GM18526 (cell line): Measurements from ENCODE around the gene FER.

Source experiments
- POLR2A ChIP-seq: IDR thresholded peaks from 3 replicates; pipeline ENCODE4 v1.6.1; 2011; ENCODE audit not compliant: insufficient read length; ENCODE audit errors: extremely low read depth

The FER gene

DNA sequence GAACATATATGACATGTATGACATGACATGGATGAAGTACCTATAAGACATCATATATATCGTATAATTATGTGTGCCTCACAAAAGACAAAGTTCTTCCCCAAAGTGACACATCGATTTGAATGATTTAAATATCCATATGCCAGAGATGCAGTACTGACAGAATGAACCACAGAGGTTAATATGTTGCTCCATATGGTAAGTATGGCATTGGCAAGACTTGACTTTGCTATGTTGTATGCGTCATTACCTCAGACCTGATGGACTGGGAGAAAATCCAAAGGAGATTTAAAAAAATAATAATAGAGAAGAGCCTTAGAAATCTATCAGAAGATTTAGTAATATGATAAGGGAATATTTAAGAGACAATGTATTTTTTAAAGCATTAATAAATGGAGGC is 398.9 kb downstream of the FER start:
- TF ChIP-seq POLR2A = no peak

DNA sequence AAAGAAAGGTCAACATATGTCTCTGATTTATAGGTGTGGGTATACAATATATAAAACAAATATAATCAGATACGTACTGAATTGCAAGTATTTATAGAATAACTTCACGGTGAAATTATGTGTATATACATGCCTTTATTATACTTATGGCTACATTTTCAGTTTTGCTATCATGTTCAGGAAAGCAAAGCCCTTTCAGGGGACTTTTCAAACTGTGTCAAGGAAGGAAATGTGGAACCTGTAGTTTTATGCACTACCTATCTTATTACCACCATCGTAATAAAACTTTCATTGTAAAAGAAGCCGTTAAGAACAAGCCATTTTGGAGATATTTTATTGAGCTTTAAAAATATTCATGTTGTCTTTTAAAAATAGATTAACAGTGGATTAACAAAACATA is 404.9 kb downstream of the FER start:
- TF ChIP-seq POLR2A = no peak

- no peak for TF ChIP-seq POLR2A
Observed at GRCh38 chr5:109155625-109156024, 407.9 kb downstream of the FER start.

GRCh38 chr5:109156885-109157284 is 409.2 kb downstream of the FER start:
- TF ChIP-seq POLR2A = no peak

DNA sequence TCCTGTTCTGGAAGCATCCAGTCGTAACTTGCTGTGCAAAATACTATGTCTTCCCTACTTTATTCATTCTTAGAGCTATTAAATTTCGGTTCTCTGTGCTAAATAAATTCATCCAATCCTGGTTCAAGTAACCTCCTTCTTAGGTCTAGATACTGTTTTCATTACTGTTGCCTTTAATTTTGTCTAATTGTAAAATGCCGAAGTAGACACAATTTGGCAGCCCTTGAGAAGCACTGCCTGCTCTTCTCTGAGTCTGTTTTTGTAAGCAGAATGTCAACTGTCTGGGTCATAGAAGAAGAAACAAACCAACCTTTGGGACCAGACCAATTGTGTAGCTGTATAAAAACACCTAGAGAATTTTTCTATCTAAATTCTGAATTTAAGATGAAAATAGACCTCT is 412.8 kb downstream of the FER start:
- no peak for TF ChIP-seq POLR2A

- TF ChIP-seq POLR2A = no peak
Observed at GRCh38 chr5:109161914-109162683, 414.4 kb downstream of the FER start.

DNA sequence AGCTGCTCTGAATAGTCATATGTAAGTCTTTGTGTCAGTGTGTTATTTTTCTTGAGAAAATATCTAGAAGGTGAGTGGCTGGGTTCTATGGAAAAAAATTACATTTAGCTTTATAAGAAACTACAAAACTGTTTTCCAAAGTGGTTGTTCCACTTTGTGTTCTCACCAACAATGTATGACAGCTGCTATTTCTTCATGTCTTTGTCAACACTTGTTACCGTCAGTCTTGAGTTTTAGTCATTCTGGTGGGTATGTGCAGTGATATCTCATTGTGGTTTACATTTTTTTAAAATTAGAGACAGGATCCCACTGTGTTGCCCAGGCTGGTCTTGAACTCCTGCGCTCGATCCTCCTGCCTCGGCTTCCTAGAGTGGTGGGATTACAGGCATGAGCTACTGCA is 415.6 kb downstream of the FER start:
- TF ChIP-seq POLR2A = no peak

DNA sequence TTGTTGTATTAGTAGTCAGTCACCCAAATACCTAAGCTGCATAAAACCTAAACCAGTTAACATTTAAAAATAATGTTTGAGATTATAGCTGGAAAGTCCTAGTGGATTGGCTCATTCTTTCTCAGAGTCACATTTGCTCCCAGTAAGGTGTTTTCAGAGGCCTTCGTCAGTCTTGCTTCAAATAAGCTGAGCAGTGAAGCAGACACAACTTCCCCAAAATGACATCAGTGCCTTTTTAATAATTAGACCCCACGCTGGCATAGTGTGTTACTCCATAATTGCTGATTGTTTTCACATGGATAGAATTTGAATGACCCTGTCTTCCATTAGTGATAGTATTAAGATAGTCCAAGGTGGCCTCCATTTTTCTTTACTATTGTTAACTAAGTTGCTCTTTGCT is 416.3 kb downstream of the FER start:
- TF ChIP-seq POLR2A = no peak

DNA sequence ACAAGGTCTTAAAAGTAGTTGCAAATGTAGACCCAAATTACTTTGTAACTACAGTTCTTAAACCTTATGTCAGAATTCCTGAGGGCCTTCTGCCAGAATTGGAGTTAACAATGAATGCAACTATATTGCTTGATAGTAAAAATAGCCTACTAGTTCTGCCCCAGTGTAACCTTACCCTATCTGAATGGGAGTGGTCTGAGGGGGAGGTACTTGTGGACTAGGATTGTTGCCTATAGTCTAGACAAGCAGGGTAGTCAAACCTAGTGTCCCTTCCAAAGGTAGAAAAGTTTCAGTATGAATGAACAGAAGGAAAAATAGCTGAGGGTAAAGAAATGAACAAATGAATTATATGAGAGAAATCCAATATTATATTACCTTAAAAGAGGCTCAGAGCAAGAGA is 419.9 kb downstream of the FER start:
- TF ChIP-seq POLR2A = no peak

- no peak for TF ChIP-seq POLR2A
Observed at GRCh38 chr5:109168151-109168550, 420.5 kb downstream of the FER start.

DNA sequence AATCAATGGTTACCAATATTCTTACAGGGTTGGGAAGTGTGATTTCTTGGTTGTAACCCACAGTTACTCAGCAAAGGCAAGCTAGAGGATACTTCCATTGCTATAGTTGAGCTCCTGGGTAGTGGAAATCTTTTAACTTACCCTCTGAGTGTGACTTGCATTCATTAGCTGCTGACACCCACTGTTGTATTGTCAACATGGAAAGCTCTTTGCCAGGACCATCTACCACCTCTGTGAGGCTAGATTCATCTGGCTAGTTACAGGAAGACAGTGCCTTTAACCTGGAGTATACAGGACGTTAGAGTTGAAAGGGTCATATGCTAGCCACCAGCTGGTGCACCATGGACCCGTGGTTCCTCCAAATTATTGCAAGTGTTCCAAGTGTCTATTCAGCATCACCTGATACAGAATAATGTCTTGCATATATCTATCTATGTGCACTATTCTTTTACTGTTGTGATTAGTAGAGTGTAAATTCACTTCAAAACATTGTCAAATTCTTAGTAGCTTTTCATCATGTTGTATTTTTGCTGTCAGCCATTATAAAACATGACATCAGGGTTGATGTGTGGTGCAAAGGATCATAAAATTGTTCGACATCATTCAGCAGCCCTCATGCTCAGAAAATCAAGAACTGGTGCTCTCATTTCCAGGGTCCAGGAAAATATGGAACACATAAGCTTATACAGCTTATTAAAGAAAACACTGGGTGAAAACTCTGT is 423.1 kb downstream of the FER start:
- no peak for TF ChIP-seq POLR2A

DNA sequence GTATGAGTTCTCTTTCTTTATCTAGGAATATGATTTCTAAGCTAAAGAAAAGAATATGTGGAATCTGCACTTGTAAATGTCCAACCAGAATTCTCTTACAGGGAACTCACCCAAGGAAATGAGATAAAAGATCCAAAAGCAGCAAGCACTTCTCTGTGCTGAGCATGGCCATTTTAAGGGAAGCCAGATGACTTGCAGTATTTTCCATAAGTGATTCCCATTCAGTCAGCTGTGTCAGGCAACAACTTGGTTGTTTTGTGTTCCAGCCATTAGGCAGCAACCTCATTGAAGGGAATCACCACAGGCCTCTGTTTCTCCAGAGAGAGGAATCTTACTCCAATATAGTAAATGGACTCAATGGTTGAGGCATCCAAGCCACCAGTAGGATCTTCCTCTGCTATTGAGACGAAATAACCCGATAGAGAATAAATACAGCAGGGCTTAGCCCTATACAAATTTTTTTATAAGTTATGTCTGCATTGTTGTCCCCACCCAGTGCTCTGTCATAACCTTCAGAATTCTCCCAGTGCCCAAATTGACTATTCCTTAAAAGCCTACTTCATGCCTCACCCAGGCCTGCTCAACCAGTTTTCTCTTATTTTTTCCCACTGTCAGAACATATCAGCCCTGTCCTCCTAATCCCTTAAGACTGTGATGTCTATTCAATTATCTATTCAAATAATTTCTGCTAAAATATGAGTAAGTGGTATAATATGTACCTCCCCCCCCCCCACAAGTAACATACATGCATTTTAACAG is 425.5 kb downstream of the FER start:
- TF ChIP-seq POLR2A = no peak

DNA sequence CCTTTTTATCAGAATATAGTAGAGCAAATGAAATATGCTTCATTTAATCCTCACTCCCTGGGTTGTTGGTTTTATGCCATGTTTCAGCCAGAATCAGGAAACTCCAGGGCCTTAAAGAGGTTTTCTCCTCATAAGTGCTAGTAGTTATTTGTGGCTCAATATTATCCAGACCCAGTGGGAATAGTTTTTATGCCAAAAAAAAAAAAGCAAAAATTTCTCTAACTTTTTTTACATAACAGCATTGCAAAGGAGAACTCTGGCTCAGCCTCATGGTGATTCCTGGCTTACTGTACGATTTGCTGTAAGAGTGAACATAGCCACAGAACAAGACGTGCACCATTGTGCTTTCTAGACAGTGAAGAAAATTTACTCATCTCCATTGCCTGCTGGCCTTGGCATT is 429.5 kb downstream of the FER start:
- TF ChIP-seq POLR2A = no peak

GRCh38 chr5:109177782-109178181 is 430.1 kb downstream of the FER start:
- TF ChIP-seq POLR2A = no peak

DNA sequence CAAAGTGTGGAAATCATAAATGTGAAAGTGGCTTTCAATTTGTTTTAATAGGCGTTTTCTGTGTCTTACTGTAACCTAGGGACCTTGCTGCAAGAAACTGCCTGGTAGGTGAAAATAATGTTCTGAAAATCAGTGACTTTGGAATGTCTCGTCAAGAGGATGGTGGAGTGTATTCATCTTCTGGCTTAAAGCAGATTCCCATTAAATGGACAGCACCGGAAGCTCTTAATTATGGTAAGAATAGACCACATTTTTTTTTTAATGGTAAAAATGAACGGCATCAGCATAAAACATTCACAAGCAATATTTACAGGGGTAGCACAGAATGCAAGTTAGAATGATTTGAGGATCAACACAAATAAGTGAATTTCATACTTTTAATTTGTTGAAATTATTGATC is 433.0 kb downstream of the FER start:
- no peak for TF ChIP-seq POLR2A

DNA sequence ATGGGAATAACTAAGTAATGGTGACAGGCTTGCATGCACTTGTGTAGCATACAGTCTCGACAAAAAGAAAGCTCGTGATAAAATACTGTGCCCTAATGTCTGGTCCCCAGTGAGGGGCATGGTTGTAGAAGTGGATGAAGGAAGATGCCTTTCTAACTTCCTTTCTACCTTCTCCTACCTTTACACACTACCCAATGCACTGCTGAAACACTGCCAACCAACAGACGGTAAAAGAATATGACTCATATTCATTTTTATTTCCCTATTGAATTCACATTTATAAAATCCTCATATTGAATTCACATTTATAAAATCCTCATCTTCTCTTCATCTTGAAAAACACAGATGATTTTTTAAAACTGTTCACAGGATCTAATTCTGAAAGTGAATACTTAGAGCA is 439.1 kb downstream of the FER start:
- no peak for TF ChIP-seq POLR2A
